Islet precursor cell (in vitro differentiated cells): ENCODE measurements around the gene TDRD12.

Experiments used
- DNase-seq: peaks from one replicate; pipeline ENCODE4 v3.0.0-alpha.2; 2018

TDRD12 gene

GRCh38 chr19:32869966-32870573 lies 150.5 kb downstream of the TDRD12 start:
- DNase-seq = peak; percentile 92

GRCh38 chr19:32870981-32871451 lies 151.4 kb downstream of the TDRD12 start:
- DNase-seq = peak; percentile 47

GRCh38 chr19:32872391-32872790 lies 152.8 kb downstream of the TDRD12 start:
- peak; percentile 8 for DNase-seq

- DNase-seq = peak; percentile 35
Observed at GRCh38 chr19:32873247-32873959, 153.8 kb downstream of the TDRD12 start.

- peak; percentile 32 for DNase-seq
Observed at GRCh38 chr19:32874605-32875004, 155.0 kb downstream of the TDRD12 start.

GRCh38 chr19:32875428-32875827 lies 155.9 kb downstream of the TDRD12 start:
- DNase-seq = peak; percentile 35

- peak; percentile 37 for DNase-seq
Observed at GRCh38 chr19:32876236-32876918, 156.8 kb downstream of the TDRD12 start.

GRCh38 chr19:32876919-32877285 lies 157.3 kb downstream of the TDRD12 start:
- DNase-seq = peak; percentile 81
